Trophoblast cell (in vitro differentiated cells and primary cell): Measurements from ENCODE around the gene NFATC2.

Experiments used
- DNase-seq, 2 donors: peaks; one replicate each; pipeline ENCODE4 v3.0.0-alpha.2; 2016
- H2AFZ ChIP-seq: 2 replicates; pipeline ENCODE4 v1.6.1; 2013; ENCODE audit warnings: low read length, moderate library complexity, mild to moderate bottlenecking; ENCODE audit not compliant: insufficient read depth, poor library complexity
- H2AK5ac ChIP-seq: 2 replicates; pipeline ENCODE4 v1.6.1; 2013; ENCODE audit warnings: mild to moderate bottlenecking, low read length
- H2BK120ac ChIP-seq: 2 replicates; pipeline ENCODE4 v1.6.1; 2013; ENCODE audit warnings: low read length, mild to moderate bottlenecking, moderate library complexity; ENCODE audit not compliant: insufficient read depth, poor library complexity
- H2BK12ac ChIP-seq: 2 replicates; pipeline ENCODE4 v1.6.1; 2013; ENCODE audit warnings: mild to moderate bottlenecking, low read length, moderate library complexity
- H2BK5ac ChIP-seq: 2 replicates; pipeline ENCODE4 v1.6.1; 2013; ENCODE audit warnings: low read length, low read depth, moderate library complexity, mild to moderate bottlenecking; ENCODE audit not compliant: poor library complexity
- H3K14ac ChIP-seq: 2 replicates; pipeline ENCODE4 v1.6.1; 2013; ENCODE audit warnings: mild to moderate bottlenecking, low read length
- H3K18ac ChIP-seq: 2 replicates; pipeline ENCODE4 v1.6.1; 2013; ENCODE audit warnings: mild to moderate bottlenecking, low read length
- H3K23ac ChIP-seq: 2 replicates; pipeline ENCODE4 v1.6.1; 2013; ENCODE audit warnings: low read length
- H3K27ac ChIP-seq: 2 replicates; pipeline ENCODE4 v1.5.1; 2013; ENCODE audit warnings: low read depth, mild to moderate bottlenecking, inconsistent platforms, low read length, moderate library complexity
- H3K27me3 ChIP-seq: 2 replicates; pipeline ENCODE4 v1.6.1; 2013; ENCODE audit warnings: inconsistent platforms, mild to moderate bottlenecking, low read length, moderate library complexity; ENCODE audit not compliant: insufficient read depth
- H3K36me3 ChIP-seq, 2 experiments: 1 replicate in 1 of 2; 2 replicates in 1 of 2; pipeline ENCODE4 v1.6.1; 2013; ENCODE audit warnings: low read length in 2 of 2, mild to moderate bottlenecking in 2 of 2, moderate library complexity in 1 of 2; ENCODE audit not compliant: insufficient read depth in 2 of 2, control insufficient read depth in 1 of 2
- H3K4ac ChIP-seq: 2 replicates; pipeline ENCODE4 v1.6.1; 2013; ENCODE audit warnings: low read depth, mild to moderate bottlenecking, low read length, moderate library complexity
- H3K4me1 ChIP-seq, 2 experiments: 1 replicate in 1 of 2; 2 replicates in 1 of 2; pipeline ENCODE4 v1.6.1; 2013; ENCODE audit warnings: low read length in 2 of 2, mild to moderate bottlenecking in 2 of 2, moderate library complexity in 1 of 2; ENCODE audit not compliant: insufficient read depth in 2 of 2, control insufficient read depth in 1 of 2
- H3K4me2 ChIP-seq: 2 replicates; pipeline ENCODE4 v1.6.1; 2013; ENCODE audit warnings: inconsistent platforms, mild to moderate bottlenecking, low read length, moderate library complexity
- H3K4me3 ChIP-seq: 2 replicates; pipeline ENCODE4 v1.5.1; 2013; ENCODE audit warnings: mild to moderate bottlenecking, low read depth, low read length, inconsistent platforms
- H3K79me1 ChIP-seq: one replicate; pipeline ENCODE4 v1.6.1; 2013; ENCODE audit warnings: low read length
- H3K79me2 ChIP-seq: 2 replicates; pipeline ENCODE4 v1.6.1; 2013; ENCODE audit warnings: low read length, mild to moderate bottlenecking; ENCODE audit not compliant: control insufficient read depth, insufficient read depth, poor library complexity
- H3K9ac ChIP-seq: 2 replicates; pipeline ENCODE4 v1.6.1; 2013; ENCODE audit warnings: mild to moderate bottlenecking, low read length
- H3K9me3 ChIP-seq: 2 replicates; pipeline ENCODE4 v1.6.1; 2013; ENCODE audit warnings: low read depth, mild to moderate bottlenecking, control low read depth, inconsistent platforms, low read length; ENCODE audit not compliant: insufficient read depth
- H4K12ac ChIP-seq: 2 replicates; pipeline ENCODE4 v1.6.1; 2013; ENCODE audit warnings: low read depth, mild to moderate bottlenecking, low read length, moderate library complexity
- H4K8ac ChIP-seq: 2 replicates; pipeline ENCODE4 v1.6.1; 2013; ENCODE audit warnings: low read depth, mild to moderate bottlenecking, low read length, moderate library complexity
- H4K91ac ChIP-seq: one replicate; pipeline ENCODE4 v1.6.1; 2013; ENCODE audit warnings: low read depth, mild to moderate bottlenecking, low read length, moderate library complexity
- WGBS: extraction: QIAGEN DNeasy Blood & Tissue Kit; methylation state at CpG from one replicate; pipeline ENCODE4 v1.1.7; 2013; ENCODE audit warnings: missing lambda C conversion rate; ENCODE audit not compliant: insufficient read length, insufficient coverage; ENCODE audit errors: extremely low coverage; 5-methylcytosine and 5-hydroxymethylcytosine counted together

NFATC2 gene

DNA sequence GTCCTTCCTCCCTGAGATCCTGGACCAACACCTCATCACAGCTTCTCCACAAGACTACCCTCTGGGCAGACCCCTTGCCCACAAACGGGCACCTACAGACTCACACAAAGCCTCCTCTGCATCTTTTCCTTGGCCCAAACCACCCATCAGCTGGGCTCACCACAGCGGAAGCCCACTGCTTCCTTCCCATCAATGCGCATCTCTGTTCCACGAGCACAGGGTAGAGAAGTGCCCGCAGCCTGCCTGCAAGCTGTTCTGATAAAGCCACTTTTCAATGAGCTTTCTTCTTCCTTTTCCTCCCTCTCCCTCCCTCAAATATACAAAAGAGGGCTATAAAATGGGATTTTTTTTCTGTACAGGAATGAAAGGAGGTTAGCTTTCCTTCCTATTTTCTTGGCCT lies 111.2 kb downstream of the NFATC2 start:
- Histone ChIP-seq H3K4me1 (peaks cover 36 to 48% of the 10 kb centered on the region in 2 experiments), H2BK12ac (peak overlapping the region; percentile 91), H3K79me1 (peaks cover 69% of the 10 kb centered on the region), H3K4me3 (no peak overlapping the region), H3K27me3 (no peaks in the 10 kb centered on the region), H4K12ac (no peak overlapping the region), H4K91ac (peak overlapping the region; percentile 88), H2BK120ac (peak overlapping the region; percentile 84), H3K27ac (no peak overlapping the region), H2BK5ac (peak overlapping the region; percentile 82), H2AK5ac (peak overlapping the region; percentile 80), H3K9me3 (no peaks in the 10 kb centered on the region), H3K18ac (peak overlapping the region; percentile 73), H2AFZ (no peak overlapping the region), H3K36me3 (peaks cover 10 to 16% of the 10 kb centered on the region in 2 experiments), H3K14ac (peak overlapping the region; percentile 86), H4K8ac (peak overlapping the region; percentile 41), H3K4me2 (no peak overlapping the region), H3K79me2 (peaks cover 25% of the 10 kb centered on the region), H3K9ac (no peak overlapping the region), H3K23ac (no peak overlapping the region), H3K4ac (peak overlapping the region; percentile 68)
- no CpG with 5 or more reads among the region's 5 CpGs for WGBS
- no peak for DNase-seq

DNA sequence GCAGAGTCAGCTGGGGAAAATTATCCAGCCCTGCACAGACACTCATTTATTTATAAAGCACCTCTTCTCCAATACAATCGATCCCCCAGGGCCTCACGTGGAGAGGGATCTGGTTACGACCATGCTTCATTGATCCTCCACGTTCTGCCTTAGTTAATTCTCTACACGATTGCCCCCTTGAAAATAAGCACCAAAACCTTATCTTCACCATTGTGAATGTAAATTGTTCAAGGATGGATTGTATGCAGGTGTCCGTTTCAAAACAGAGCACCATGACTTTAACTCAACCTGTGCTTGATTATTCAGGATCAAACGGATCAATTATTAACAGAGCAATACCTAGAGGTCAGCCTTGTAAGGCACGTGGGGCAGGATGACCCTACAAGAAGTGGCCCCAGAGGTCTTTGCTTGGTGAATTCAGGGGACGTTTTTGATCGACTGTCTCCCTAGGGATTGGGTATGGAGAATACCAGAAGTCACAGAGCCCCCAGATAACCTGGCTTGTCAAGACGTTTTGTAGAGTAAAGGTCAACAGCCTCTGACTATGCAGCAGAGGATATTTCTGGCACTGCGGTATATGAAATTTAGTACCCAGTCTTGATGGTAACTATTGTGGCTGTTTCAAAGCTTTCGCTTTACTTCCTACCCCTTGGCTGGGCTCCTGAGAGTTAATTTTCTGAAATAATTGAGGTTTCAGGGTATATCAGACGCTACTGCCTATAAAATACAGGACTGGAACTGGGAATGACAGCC lies 112.1 kb downstream of the NFATC2 start:
- Histone ChIP-seq H4K12ac (no peak overlapping the region), H3K4me2 (no peak overlapping the region), H3K9me3 (no peaks in the 10 kb centered on the region), H3K9ac (no peak overlapping the region), H3K36me3 (peaks cover 10 to 14% of the 10 kb centered on the region in 2 experiments), H3K79me1 (peaks cover 75% of the 10 kb centered on the region), H3K14ac (peak overlapping the region; percentile 25), H4K91ac (peak overlapping the region; percentile 99), H3K18ac (peak overlapping the region; percentile 94), H3K79me2 (peaks cover 28% of the 10 kb centered on the region), H3K23ac (no peak overlapping the region), H4K8ac (peak overlapping the region; percentile 74), H2BK5ac (peak overlapping the region; percentile 100), H3K4me3 (no peak overlapping the region), H2BK120ac (peak overlapping the region; percentile 95), H2AFZ (no peak overlapping the region), H3K4ac (no peak overlapping the region), H2AK5ac (peak overlapping the region; percentile 97), H2BK12ac (peak overlapping the region; percentile 91), H3K27me3 (no peaks in the 10 kb centered on the region), H3K4me1 (peaks cover 41 to 54% of the 10 kb centered on the region in 2 experiments), H3K27ac (peak overlapping the region; percentile 100)
- no CpG with 5 or more reads among the region's 14 CpGs for WGBS
- no peak for DNase-seq

DNA sequence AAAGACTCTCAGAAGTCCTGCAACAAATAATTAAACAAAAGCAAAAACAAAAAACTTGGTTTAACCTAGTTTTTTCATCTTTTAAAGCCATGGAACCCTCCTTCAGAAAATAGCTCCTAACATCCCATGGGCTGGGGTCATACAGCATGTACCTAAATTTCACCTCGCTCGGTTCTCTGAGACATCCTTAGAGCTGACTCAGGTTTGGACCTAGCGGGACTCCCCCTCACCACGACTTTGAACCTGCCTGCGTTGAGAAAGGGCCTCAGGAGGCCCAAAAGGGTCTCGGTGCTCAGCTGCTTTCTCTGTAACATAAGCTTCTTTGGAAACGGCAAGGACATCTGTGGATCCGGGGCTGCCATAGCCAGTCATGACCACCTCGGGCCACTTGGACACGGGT lies 112.8 kb downstream of the NFATC2 start:
- H3K9me3 ChIP-seq = no peaks in the 10 kb centered on the region
- DNase-seq = no peak
- no CpG with 5 or more reads among the region's 10 CpGs for WGBS
- H2BK120ac ChIP-seq = peak overlapping the region; percentile 95
- no peak overlapping the region for H3K9ac ChIP-seq
- H3K4me1 ChIP-seq = peaks cover 44 to 56% of the 10 kb centered on the region in 2 experiments
- peak overlapping the region; percentile 77 for H3K4ac ChIP-seq
- H3K27me3 ChIP-seq = no peaks in the 10 kb centered on the region
- H4K91ac ChIP-seq = peak overlapping the region; percentile 99
- peak overlapping the region; percentile 94 for H3K14ac ChIP-seq
- H3K4me2 ChIP-seq = no peak overlapping the region
- H3K23ac ChIP-seq = no peak overlapping the region
- H3K4me3 ChIP-seq = no peak overlapping the region
- H3K36me3 ChIP-seq = peaks cover 10 to 14% of the 10 kb centered on the region in 2 experiments
- H4K8ac ChIP-seq = peak overlapping the region; percentile 89
- H2BK5ac ChIP-seq = peak overlapping the region; percentile 100
- peak overlapping the region; percentile 94 for H3K18ac ChIP-seq
- H3K27ac ChIP-seq = peak overlapping the region; percentile 100
- peaks cover 80% of the 10 kb centered on the region for H3K79me1 ChIP-seq
- H2AK5ac ChIP-seq = peak overlapping the region; percentile 97
- no peak overlapping the region for H2AFZ ChIP-seq
- peak overlapping the region; percentile 91 for H2BK12ac ChIP-seq
- H4K12ac ChIP-seq = no peak overlapping the region
- peaks cover 30% of the 10 kb centered on the region for H3K79me2 ChIP-seq

DNA sequence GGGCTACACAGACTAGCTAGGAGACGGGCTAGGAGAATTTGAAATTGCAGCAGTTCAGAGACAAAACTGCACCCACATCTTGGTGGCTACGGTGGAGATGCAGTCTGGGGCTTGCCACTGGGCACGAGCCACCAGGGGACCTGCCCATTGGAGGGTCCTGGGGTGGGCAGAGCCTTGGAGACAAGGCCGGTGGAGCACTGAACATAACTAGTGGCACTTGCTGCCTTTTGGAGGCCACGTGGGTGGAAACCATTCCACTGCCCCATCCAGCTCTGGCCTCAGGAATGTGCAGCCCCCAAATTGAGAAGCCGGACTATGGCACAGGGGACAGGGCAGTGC lies 113.4 kb downstream of the NFATC2 start:
- DNase-seq = no peak
- Histone ChIP-seq H3K4me2 (no peak overlapping the region), H4K8ac (peak overlapping the region; percentile 89), H3K9me3 (no peaks in the 10 kb centered on the region), H3K4ac (peak overlapping the region; percentile 25), H2BK120ac (peak overlapping the region; percentile 95), H2BK5ac (peak overlapping the region; percentile 100), H3K18ac (peak overlapping the region; percentile 81), H2BK12ac (peak overlapping the region; percentile 91), H3K4me1 (peaks cover 49 to 58% of the 10 kb centered on the region in 2 experiments), H3K79me2 (peaks cover 32% of the 10 kb centered on the region), H3K79me1 (peaks cover 82% of the 10 kb centered on the region), H2AK5ac (peak overlapping the region; percentile 83), H3K9ac (peak overlapping the region; percentile 14), H4K91ac (peak overlapping the region; percentile 98), H3K27ac (peak overlapping the region; percentile 100), H3K36me3 (peaks cover 10 to 14% of the 10 kb centered on the region in 2 experiments), H3K14ac (peak overlapping the region; percentile 91), H3K27me3 (no peaks in the 10 kb centered on the region), H3K4me3 (no peak overlapping the region), H4K12ac (peak overlapping the region; percentile 49), H3K23ac (no peak overlapping the region), H2AFZ (peak overlapping the region; percentile 21)
- no CpG with 5 or more reads among the region's 6 CpGs for WGBS
